BE2C (cell line): ENCODE measurements around the gene GNL3.
"Not testable (repeated sequence)": the region's sequence is repeated elsewhere in the genome, so short reads cannot be mapped to it uniquely, and the experiment has no call there.

Experiments
- DNase-seq: peaks from one replicate; pipeline ENCODE4 v3.0.0-alpha.2; 2020
- H3K27me3 ChIP-seq: fragments of 250-450 bp; sonication (Bioruptor Pico); 2 replicates; pipeline ENCODE4 v1.5.1; 2020; ENCODE audit warnings: mild to moderate bottlenecking
- H3K36me3 ChIP-seq: fragments of 250-450 bp; sonication (Bioruptor Pico); 2 replicates; pipeline ENCODE4 v1.5.1; 2020; ENCODE audit warnings: mild to moderate bottlenecking
- H3K4me1 ChIP-seq: fragments of 250-450 bp; sonication (Bioruptor Pico); 2 replicates; pipeline ENCODE4 v1.5.1; 2020
- H3K4me3 ChIP-seq: 2 replicates; pipeline ENCODE4 v1.5.1; 2011; ENCODE audit warnings: low read depth, low read length
- H3K9me3 ChIP-seq: fragments of 250-450 bp; sonication (Bioruptor Pico); 2 replicates; pipeline ENCODE4 v1.5.1; 2020
- CTCF ChIP-seq: IDR thresholded peaks from 2 replicates; pipeline ENCODE4 v1.5.1; 2012; ENCODE audit warnings: mild to moderate bottlenecking, low read depth, low read length

Gene GNL3

GRCh38 chr3:52721730-52722008 lies 35.8 kb downstream of the GNL3 start:
- H3K27me3 ChIP-seq: no peaks in the 10 kb centered on the region
- no peaks in the 10 kb centered on the region for H3K9me3 ChIP-seq
- H3K36me3 ChIP-seq: no peaks in the 10 kb centered on the region
- H3K4me3 ChIP-seq: no peak overlapping the region
- H3K4me1 ChIP-seq: no peaks in the 10 kb centered on the region
- DNase-seq: no peak
- TF ChIP-seq CTCF: no peak

- TF ChIP-seq CTCF: no peak
- Histone ChIP-seq H3K27me3 (no peaks in the 10 kb centered on the region), H3K4me3 (no peak overlapping the region), H3K9me3 (no peaks in the 10 kb centered on the region), H3K4me1 (no peaks in the 10 kb centered on the region), H3K36me3 (no peaks in the 10 kb centered on the region)
- DNase-seq: no peak
These were observed 36.7 kb downstream of the GNL3 start for GRCh38 chr3:52722491-52722890.

- H3K36me3 ChIP-seq: no peaks in the 10 kb centered on the region
- no peaks in the 10 kb centered on the region for H3K27me3 ChIP-seq
These were observed 38.1 kb downstream of the GNL3 start for GRCh38 chr3:52723935-52724334.

GRCh38 chr3:52724511-52724910 lies 38.7 kb downstream of the GNL3 start:
- H3K4me3 ChIP-seq: no peak overlapping the region
- no peaks in the 10 kb centered on the region for H3K9me3 ChIP-seq
- H3K36me3 ChIP-seq: no peaks in the 10 kb centered on the region
- no peak for DNase-seq
- no peaks in the 10 kb centered on the region for H3K27me3 ChIP-seq
- TF ChIP-seq CTCF: no peak
- no peaks in the 10 kb centered on the region for H3K4me1 ChIP-seq

More at GRCh38 chr3:52723935-52724334, 38.1 kb downstream of the GNL3 start:
- no peak for TF ChIP-seq CTCF
- DNase-seq: no peak
- Histone ChIP-seq H3K4me3 (no peak overlapping the region), H3K4me1 (no peaks in the 10 kb centered on the region), H3K9me3 (no peaks in the 10 kb centered on the region)

- H3K4me3 ChIP-seq, H3K4me1 ChIP-seq, H3K36me3 ChIP-seq, DNase-seq, H3K27me3 ChIP-seq, H3K9me3 ChIP-seq: not testable (repeated sequence)
These were observed 42.9 kb downstream of the GNL3 start for GRCh38 chr3:52728753-52729152.

- no peaks in the 10 kb centered on the region for H3K9me3 ChIP-seq
- H3K4me3 ChIP-seq: no peak overlapping the region
- H3K4me1 ChIP-seq: no peaks in the 10 kb centered on the region
- TF ChIP-seq CTCF: no peak
- no peaks in the 10 kb centered on the region for H3K27me3 ChIP-seq
- H3K36me3 ChIP-seq: no peaks in the 10 kb centered on the region; the same call in 1 of the 2 replicates
- no peak for DNase-seq
These were observed 44.8 kb downstream of the GNL3 start for GRCh38 chr3:52730681-52731080.

GRCh38 chr3:52731590-52731989 lies 45.8 kb downstream of the GNL3 start:
- DNase-seq: no peak
- Histone ChIP-seq H3K4me1 (no peaks in the 10 kb centered on the region), H3K9me3 (no peaks in the 10 kb centered on the region), H3K4me3 (no peak overlapping the region), H3K27me3 (no peaks in the 10 kb centered on the region), H3K36me3 (no peaks in the 10 kb centered on the region; the same call in 1 of the 2 replicates)
- TF ChIP-seq CTCF: no peak
